GM11168 (cell line): ENCODE results near the gene PRRT3.

ENCODE experiments used
- in situ Hi-C: fragments of 300-500 bp; cut with MboI; formaldehyde crosslinking; loops from one replicate; pipeline ENCODE4 v1.12.0; 2022; ENCODE audit warnings: low sequenced_read_pairs; ENCODE audit not compliant: unreplicated experiment

Gene PRRT3

DNA sequence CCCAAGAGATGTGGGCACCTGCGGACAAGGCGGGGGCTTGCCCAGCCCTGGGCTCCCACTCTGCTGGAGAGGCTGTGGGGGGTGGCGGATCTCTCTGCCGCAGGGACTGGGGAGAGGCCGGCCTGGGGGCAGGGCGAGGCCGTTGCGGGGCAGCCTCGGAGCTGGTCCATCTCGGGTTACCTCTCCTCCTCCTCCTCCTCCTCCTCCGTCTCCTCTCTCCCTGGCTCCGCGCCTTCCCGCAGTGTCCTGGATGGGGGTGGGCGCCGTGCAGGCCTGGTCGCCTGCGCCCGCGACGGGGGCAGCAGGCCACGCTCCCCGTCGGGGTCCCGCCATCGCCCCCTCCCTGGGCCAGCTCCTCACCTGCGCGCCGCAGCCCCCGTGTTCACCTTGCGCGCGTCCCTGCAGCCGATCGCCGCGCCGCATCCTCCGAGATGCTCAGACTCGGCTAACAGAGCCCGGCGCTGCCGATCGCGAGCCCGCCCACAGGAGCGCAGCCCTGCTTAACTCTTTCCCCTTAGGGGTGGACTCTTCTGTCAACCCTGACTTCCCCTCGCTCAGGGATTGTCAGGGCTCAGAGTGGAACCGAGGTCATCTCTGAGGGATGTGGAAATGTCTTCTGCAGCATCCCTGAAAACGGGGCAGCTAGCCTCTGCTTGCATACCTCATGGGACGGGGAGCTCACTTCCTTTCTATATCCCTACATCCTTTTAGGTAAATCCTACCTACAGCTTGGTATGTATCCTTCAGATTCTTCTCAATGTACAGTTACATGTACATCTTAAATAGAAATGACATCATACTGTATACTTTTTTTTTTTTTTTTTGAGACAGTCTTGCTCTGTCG, at the start of gene PRRT3:
TSS of gene PRRT3 (minus strand) at position 447 of the 844 bp plus-strand sequence. CDS start 2,293 bp downstream, outside the sequence.
- in situ Hi-C loops, result no loop called here

DNA sequence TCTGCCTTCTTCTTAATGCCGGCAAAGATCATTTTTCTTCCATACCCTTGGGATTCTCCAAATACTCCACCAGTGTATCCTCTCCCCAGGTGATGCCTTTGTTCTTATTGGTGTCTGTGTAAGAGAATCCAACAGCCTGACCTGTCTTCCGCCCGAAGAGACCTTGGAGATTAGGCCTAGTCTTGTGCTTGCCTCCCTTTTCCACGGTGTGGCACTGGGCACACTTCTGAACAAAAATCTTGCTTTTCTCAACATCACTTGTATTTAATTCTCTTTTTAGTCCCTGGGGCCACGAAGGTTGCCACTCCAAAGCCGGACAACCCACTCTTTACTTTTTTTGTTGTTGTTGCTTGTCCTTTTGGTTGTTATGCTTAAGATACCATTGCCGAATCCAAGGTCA, 48.5 kb upstream of the PRRT3 start:
- in situ Hi-C loops, result no loop called here

DNA sequence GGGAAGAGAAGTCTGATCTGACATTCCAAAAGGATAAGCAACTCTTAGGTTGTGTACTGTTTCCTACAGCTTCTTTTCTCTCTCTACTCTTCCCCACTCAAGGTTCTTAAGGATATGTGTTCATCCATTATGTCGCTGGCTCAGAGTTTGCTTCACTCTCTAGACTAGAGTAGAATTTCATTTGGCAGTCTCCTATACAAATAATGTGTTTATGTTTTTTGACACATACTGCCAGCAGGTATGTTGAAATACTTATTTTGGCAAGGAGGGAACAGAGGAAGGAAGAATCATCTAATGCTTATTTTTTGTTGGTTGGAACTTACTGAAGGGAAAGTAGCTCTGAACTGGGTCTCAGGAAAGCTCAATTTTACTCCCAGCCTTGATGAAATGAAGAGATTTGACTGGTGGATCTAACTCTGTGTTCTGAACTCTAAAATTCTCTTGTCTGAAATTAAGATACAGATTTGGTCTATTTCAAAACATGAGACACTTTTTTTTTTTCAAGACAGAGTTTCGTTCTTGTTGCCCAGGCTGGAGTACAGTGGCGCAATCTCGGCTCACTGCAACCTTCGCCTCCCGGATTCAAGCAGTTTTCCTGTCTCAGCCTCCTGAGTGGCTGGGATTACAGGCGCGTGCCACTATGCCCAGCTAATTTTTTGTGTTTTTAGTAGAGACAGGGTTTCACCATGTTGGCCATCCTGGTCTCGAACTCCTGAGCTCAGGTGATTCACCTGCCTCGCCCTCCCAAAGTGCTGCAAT, 42.1 kb upstream of the PRRT3 start:
- in situ Hi-C loops, result loop anchor here (5.0 kb wide), 1 partner anchor 53 kb away; no protein-coding TSS in a partner anchor

DNA sequence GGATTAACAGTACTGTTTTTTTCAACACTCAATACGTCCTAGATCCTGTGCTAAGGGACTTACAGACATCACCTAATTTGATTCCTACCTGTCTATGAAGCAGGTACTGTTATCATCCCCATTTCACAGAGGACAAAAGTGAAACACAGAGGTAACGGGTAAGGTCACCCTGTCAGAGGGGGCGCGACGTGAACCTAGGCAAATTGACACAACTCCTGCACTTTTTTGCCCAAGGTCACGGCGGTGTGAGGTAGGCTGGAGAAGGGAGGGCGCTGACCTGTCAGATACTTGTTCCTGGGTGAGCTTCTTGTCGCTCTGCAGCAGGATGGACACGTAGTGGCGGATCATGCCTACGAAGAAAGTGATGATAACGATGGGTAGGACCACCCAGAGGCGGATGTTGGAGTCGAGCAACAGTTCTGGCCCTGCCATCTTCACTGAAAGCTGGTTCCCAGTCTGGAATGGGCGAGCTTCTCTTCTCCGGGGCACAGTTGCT, 34.1 kb upstream of the PRRT3 start:
- in situ Hi-C loops, result no loop called here

DNA sequence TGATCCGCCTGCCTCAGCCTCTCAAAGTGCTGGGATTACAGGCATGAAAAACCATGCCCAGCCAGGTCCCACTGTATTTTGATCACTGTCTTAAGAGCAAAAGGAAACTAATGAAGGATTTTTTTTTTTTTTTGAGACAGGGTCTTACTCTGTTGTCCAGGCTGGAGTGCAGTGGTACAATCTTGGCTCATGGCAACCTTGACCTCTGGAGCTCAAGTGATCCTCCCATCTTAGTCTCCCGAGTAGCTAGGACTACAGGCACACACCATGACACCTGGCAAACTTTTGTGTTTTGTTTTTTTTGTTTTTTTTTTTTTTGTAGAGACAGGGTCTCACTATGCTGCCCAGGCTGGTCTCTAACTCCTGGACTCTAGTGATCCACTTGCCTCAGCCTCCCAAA, 28.0 kb upstream of the PRRT3 start:
- in situ Hi-C loops, result no loop called here

DNA sequence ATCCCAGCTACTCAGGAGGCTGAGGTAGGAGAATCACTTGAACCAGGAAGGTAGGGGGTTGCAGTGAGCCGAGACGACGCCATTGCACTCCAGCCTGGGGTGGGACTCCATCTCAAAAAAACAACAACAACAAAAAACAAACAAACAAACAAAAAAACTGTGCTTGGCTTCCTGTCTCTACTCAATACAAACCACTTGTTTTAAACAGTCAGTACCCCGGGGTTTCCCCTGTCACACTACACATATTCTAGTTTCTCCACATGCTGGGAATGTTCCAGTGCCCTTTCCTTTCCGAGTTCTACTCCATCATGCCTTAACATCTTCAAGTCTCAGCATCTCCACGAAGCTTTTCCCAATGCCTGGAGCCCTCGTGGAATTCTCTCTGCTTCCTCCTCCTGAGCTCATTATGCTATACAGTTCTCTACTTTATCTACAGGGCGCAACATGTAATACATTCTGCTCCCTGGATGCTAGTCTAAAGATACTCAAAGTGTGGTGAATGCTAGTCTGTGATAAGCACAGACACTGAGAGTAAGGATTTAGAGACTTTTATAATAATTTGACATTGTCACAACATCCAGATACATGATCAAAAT, 26.6 kb upstream of the PRRT3 start:
- in situ Hi-C loops, result no loop called here

DNA sequence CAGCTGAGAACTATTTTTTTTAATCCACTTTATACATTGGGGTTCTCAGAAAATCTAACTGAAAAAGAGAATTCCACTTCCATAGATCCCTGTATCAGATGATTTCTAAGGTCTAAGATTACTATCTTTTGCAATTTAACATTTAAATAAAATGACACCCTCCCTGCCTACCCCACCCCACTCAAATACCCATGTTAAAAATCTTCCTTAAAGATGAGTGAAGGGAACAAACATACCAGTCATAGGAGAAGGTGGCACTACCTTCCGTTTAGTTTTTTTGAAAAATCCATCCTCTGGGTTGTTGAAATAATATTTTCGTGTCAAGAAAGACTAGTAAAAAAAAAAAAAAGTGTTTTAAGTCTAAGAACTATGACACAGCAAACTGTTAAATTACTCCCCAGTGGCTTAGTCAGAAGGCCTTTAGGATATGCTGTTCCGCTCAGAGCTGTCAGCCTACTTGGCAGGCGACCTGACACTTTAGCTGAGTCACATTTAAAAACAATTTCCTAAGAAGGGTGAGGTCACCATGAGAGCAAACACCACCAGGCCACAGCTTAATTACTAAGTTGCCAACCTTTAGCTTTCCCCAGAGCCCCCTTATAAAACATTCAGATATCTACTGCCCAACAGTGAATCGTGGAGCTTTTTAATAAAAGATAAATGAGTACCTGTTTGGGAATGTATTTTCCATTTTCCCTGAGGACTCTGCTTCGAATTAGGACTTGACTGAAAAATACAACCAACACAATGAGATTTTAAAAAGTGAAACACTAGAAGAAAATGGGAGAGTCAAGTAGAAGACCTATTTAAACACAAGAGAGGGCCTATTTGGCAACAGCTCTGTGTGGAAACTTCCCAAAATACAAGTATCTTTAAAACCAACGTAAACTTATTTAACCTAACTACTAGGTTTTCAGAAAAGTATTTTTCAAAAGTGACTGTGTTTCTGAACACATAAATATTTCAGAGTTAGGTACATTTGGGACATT, 24.8 kb upstream of the PRRT3 start:
- in situ Hi-C loops, result no loop called here

DNA sequence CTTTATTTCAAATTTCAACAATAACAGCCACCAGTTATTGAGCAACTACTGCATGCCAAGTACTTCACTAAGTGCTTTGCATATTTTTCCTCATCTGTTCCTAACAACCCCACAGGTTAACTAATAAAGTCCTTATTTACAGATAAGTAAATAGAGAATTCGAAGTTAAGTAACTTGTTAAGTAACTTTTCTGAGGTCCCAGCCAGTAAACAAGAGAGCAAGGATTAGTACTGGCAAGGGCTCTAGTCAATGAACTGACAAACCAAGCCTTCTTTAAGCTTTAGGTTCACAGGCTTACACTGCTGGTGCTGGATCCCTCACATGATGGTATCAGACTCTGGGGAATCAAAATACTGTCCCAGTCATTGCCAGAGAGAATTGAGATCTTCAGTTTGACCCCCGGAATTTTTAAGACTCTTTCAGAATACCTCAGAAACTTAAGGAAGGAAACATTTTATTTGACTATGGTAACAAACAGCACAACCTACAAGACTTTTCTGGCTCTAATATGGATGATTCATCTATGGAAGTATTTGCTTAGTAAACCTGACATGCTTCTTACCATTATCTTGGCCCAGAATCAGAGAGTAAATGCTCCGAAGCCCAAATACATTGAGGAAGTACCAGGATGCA, 17.9 kb upstream of the PRRT3 start:
- in situ Hi-C loops, result no loop called here

DNA sequence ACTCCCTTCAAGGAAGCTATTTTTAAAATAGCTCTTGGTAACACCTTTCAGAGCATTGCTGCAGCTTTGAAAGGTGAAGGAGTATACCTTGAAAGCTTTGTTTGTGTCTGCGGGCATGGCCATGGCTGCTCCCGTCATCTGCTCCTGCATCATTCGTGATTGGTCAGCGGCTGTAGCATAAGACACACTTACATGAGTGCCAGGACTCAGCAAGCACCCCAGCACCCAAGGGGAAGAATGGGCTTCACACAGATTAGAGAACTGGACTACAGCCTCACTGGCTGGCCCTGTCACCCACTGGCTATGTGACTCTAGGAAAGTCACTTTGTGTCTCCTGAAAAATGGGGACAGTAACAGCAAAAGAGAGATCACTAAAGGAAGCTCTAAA, 17.4 kb upstream of the PRRT3 start:
- in situ Hi-C loops, result no loop called here

DNA sequence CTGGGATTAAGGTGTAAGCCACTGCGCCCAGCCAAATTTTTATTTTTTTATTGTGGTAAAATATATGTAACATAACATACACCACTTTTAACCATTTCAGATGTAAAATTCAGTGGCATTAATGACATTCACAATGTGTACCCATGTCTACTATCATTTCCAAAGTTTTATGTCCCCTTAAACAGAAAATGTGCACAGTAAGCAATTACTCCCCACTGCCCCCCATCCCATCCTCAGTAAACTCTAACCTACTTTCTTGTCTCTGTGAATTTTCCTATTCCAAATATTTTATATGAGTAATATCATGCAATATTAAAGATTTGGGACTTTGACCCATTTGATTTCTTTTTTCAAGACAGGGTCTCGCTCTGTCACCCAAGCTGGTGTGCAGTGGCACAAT, 14.6 kb upstream of the PRRT3 start:
- in situ Hi-C loops, result no loop called here

DNA sequence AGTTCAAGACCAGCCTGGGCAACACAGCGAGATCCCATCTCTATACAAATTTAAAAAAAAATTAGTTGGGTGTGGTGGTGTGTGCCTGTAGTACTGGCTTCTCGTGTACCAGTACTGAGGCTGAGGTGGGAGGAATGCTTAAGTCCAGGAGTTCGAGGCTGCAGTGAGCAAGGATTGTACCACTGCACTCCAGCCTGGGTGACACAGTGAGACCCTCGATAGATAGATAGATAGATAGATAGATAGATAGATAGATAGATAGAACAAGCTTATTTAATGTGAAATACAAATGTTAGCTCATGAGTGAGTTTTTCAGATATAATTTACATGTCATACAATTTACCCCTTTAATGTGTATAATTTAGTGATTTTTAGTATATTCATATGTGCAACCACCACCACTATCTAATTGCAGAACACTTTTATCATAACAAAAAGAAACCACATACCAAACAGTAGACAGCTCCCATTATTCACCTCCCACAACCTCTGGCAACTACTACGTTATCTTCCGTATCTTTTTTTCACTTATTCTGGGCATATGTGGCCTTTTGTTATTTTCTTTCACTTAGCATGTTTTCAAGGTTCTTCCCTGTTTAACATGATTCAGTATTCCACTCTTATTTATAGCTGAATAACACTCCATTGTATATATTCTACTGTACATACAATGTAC, 13.1 kb upstream of the PRRT3 start:
- in situ Hi-C loops, result no loop called here

DNA sequence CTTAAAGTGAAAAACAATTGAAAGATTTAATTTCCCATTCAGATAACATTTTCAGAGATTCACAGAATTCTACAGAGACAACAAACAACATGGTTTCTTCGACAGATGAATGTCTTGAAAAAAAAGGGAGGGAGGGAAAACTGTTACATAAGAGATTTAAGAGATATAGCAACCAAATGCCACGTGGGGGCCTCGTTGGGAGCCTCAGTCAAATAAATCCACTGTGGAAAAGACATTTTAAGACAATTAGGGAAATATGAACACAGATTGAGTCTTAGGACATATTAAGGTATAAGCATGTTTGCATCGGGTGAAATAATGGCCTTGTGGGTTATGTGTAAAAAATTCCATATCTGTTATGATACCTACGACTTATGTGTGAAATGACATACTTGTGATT, 5.0 kb upstream of the PRRT3 start:
- in situ Hi-C loops, result no loop called here

DNA sequence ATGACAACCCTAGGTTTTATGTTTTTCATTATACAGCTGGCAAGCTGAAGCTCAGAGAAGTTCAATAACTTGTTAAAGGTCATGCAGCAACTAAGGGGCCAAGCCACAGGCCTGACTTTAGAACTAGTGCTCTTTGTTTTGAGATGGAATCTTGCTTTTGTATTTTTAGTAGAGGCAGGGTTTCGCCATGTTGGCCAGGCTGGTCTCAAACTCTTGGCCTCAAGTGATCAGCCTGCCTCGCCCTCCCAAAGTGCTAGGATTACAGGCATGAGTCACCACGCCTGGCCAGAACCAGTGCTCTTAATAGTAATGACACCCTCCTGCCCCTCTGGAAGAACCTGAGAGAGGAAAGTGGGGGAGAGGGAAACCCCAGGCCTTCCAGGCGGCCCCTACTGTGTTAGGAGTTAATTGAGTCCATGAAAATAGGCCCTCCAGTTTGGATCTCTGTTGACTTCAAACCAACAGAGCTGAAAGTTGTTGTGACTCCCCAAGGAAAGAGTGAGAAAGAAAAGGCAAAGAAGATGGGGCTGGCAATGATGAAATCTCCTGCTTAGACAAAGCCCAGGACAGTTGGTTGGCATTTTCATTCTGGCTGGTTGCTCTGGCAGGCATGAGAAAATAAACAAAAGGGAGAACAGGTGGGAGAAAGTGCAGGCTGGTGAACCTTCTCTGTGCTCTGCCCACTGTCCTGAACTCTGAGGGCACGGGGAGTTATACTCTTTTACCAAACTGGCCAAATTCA, 3.6 kb upstream of the PRRT3 start:
- in situ Hi-C loops, result no loop called here

DNA sequence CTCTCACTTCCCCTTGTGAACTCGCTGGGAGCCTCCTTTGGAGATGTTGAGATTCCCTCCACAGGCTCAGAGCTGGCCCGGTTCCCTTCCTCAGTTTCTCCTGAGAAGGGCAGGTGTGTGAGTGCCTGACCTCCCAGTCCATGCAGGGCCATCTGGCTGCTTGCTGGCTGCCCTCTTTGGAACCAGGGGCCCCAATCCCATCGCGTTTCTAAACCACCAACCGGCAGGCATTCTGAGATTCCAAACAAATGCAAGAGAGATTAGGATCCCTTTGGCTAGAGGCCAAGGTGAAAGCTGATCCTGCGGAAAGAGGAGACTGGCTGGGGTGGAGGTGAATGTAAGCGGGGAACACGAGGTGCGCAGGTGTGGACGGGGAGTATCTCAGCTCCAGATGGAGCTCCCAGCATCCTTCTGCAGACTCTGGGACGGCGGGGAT, 2.9 kb upstream of the PRRT3 start:
- in situ Hi-C loops, result no loop called here

DNA sequence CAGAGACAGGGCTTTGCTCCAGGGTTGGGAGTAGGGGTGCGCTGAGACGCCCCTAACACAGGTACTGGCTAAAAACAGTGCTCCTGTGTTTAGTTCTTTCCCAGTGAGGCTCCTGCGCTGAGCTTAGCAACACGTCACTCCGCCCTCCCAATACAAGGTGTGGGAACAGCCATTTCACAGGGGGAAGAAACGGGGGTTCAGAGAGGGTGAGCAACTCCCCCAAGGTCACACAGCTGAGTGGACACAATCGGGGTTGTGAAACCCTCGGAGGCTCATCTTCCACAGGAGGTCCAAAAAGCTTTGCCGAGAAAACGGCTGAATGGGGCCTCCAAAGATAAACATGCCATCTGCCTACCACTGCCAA, 628 bp downstream of the PRRT3 start:
- in situ Hi-C loops, result no loop called here

DNA sequence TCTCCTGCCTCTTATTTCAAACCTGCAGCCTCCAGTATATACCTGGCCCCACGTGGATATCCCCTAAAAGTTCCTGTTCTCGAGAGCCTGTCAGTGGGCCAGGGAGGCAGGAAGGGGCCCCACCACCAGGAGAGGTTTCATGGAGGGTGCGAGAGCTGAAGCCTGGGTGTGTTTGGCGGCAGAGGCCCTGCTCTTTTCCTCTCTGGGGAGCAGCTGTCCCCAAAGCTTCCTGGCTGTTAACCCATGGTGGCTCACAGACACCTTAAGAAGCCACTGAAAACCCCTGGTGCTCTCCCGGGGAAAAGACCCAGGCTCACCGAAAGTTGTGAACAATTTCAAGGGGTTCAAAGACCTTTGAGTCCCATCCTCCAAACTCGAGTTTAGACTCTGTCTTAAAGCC, 1.1 kb downstream of the PRRT3 start:
- in situ Hi-C loops, result no loop called here

DNA sequence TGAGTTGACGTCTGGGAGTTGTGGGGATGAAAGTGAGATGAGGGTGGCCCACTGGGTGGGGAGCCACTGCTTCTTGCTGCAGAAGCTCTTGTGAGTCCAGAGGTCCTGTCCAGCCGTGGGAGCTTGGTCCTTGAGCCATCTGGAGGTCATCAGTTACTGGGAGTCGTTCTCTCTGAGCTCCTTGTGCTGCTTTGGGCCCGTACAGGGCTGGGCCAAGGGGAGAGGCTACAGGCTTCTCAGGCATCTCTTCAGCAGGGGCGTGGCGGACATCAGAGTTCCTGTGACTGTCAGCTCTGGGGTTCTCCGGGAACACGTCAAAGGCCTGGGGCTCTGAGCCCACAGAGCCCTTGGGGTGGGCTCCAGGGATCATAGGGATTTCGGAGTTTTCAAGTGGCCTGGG, 2.6 kb downstream of the PRRT3 start:
- in situ Hi-C loops, result no loop called here

DNA sequence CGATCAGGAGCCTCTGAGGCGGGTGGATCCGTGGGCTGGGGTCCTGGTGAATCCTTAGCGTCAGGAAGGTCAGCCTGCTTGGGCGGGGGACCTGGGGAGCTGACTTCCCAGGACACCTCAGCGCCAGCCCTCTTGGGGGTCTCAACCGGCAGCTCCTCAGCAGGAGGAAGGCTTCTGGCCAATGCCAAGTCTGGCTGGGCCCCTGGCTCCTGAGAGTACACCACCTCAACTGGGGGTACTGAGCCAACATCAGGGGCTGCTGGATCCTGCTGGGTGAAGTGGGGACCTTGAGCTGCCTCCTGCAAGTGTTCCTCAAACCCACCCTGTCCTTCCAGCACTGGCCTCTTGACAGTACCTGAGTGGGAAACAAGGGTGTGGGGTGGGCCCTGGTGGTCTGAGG, 3.1 kb downstream of the PRRT3 start:
- in situ Hi-C loops, result no loop called here
